PFSK-1 (cell line): Measurements from ENCODE around the gene ZDHHC14.

Source experiments
- FOXP2 ChIP-seq: optimal IDR thresholded peaks from 2 replicates; pipeline ENCODE3; 2011; ENCODE audit warnings: borderline replicate concordance, control low read depth, inconsistent platforms; ENCODE audit not compliant: insufficient read depth; ENCODE audit errors: extremely low read length, extremely low read depth
- POLR2AphosphoS5 ChIP-seq: IDR thresholded peaks from 2 replicates; pipeline ENCODE4 v1.6.1; 2012; ENCODE audit warnings: low read depth, mild to moderate bottlenecking, control low read depth, low read length, moderate library complexity
- SIN3A ChIP-seq: IDR thresholded peaks from 2 replicates; pipeline ENCODE4 v1.6.1; 2012; ENCODE audit warnings: mild to moderate bottlenecking, low read length, moderate library complexity, borderline replicate concordance; ENCODE audit not compliant: insufficient read depth
- TAF1 ChIP-seq: IDR thresholded peaks from 2 replicates; pipeline ENCODE4 v1.6.1; 2012; ENCODE audit warnings: low read length, control low read depth, borderline replicate concordance; ENCODE audit not compliant: insufficient read depth
- TF ChIP-seq, protein P1 (sequence below), 2 experiments: IDR thresholded peaks; 2 replicates each; pipeline versions ENCODE4 v1.6.1 to v1.8.0; 2011 to 2012; ENCODE audit warnings: low read depth in 2 of 2, low read length in 2 of 2, control low read depth in 1 of 2, inconsistent platforms in 1 of 2, mild to moderate bottlenecking in 1 of 2, moderate library complexity in 1 of 2; ENCODE audit not compliant: insufficient read depth in 1 of 2

Gene ZDHHC14

DNA sequence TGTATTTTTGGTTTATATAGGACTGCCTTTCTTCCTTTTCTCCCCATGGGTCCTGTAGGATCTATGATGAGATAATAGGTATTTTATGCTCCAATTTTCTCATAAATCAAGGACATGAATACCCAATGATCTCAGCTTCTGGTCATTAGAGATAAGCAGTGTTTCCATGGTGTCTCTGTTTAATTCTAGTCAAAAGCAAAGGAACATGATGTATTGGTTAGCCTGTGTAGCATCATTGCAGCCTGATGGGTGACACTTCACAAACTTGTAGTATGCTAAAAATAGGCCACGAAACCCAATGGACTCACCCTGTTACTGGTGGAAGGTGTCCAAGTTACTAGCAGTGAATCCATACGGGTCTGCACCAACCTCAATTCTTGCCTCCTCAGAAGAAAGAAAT is 325.9 kb downstream of the ZDHHC14 start:
- TF ChIP-seq SIN3A = no peak
- TF ChIP-seq, protein P1, sequence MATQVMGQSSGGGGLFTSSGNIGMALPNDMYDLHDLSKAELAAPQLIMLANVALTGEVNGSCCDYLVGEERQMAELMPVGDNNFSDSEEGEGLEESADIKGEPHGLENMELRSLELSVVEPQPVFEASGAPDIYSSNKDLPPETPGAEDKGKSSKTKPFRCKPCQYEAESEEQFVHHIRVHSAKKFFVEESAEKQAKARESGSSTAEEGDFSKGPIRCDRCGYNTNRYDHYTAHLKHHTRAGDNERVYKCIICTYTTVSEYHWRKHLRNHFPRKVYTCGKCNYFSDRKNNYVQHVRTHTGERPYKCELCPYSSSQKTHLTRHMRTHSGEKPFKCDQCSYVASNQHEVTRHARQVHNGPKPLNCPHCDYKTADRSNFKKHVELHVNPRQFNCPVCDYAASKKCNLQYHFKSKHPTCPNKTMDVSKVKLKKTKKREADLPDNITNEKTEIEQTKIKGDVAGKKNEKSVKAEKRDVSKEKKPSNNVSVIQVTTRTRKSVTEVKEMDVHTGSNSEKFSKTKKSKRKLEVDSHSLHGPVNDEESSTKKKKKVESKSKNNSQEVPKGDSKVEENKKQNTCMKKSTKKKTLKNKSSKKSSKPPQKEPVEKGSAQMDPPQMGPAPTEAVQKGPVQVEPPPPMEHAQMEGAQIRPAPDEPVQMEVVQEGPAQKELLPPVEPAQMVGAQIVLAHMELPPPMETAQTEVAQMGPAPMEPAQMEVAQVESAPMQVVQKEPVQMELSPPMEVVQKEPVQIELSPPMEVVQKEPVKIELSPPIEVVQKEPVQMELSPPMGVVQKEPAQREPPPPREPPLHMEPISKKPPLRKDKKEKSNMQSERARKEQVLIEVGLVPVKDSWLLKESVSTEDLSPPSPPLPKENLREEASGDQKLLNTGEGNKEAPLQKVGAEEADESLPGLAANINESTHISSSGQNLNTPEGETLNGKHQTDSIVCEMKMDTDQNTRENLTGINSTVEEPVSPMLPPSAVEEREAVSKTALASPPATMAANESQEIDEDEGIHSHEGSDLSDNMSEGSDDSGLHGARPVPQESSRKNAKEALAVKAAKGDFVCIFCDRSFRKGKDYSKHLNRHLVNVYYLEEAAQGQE (IDR thresholded peaks at IDR 0.05; ENCODE audit: insufficient read depth in 1 of 2, low read depth in 2 of 2, low read length in 2 of 2) = no peak
- no peak for TF ChIP-seq POLR2AphosphoS5
- no peak for TF ChIP-seq FOXP2
- no peak for TF ChIP-seq TAF1

DNA sequence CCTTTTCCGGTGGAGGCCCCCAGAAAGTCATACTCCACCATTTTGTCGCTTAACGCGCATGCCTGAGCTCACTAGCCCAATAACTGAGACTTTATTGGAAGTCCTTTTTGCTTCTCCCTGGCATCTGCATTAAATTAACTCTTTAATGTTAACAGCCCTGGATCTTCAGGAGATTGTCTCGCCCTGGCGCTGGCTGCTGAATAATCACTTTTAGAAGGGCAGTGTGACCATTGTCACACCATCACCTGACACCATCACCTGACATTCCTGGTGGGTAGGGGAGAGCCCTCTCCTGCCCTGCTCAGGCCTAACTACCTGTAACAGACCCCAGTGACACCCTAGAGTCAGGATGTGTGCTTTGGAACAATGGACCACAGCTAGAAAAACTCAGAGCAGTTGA is 326.6 kb downstream of the ZDHHC14 start:
- TF ChIP-seq, protein P1 (IDR thresholded peaks at IDR 0.05; ENCODE audit: insufficient read depth in 1 of 2, low read depth in 2 of 2, low read length in 2 of 2) = no peak
- TF ChIP-seq TAF1 (no peak), SIN3A (no peak), POLR2AphosphoS5 (no peak)

GRCh38 chr6:157708239-157708638 is 327.2 kb downstream of the ZDHHC14 start:
- TF ChIP-seq, protein P1 (IDR thresholded peaks at IDR 0.05; ENCODE audit: insufficient read depth in 1 of 2, low read depth in 2 of 2, low read length in 2 of 2) = no peak
- TF ChIP-seq FOXP2 = no peak
- no peak for TF ChIP-seq POLR2AphosphoS5
- TF ChIP-seq SIN3A = no peak
- no peak for TF ChIP-seq TAF1

GRCh38 chr6:157708933-157709332 is 327.9 kb downstream of the ZDHHC14 start:
- TF ChIP-seq POLR2AphosphoS5 (no peak), SIN3A (no peak), FOXP2 (no peak), TAF1 (no peak)
- TF ChIP-seq, protein P1 (IDR thresholded peaks at IDR 0.05; ENCODE audit: insufficient read depth in 1 of 2, low read depth in 2 of 2, low read length in 2 of 2) = no peak

DNA sequence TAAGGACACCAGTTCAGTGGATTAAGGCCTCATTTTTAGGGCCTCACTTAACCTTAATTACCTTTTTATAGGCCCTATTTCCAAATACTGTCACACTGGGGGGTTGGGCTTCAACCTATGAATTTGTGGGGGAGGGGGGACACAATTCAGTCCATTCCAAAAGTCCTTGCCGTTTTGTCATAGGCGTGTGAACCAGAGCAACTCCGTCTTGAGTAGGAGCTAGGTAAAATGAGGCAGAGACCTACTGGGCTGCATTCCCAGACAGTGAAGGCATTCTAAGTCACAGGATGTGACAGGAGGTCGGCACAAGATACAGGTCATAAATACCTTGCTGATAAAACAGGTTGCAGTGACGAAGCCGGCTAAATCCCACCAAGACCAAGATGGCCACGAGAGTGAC is 328.6 kb downstream of the ZDHHC14 start:
- TF ChIP-seq TAF1 = no peak
- TF ChIP-seq FOXP2 = no peak
- TF ChIP-seq POLR2AphosphoS5 = no peak
- no peak for TF ChIP-seq SIN3A
- TF ChIP-seq, protein P1 (IDR thresholded peaks at IDR 0.05; ENCODE audit: insufficient read depth in 1 of 2, low read depth in 2 of 2, low read length in 2 of 2) = no peak
